ENCODE measurements around the gene MAPKAP1. TPM values are rescaled to one million over a fixed set of nuclear protein-coding genes. Genes with fewer than 3 reads are reported as not detected.
A peak's percentile ranks its signal among the peaks of the same experiment; 100 is the strongest.

The MAPKAP1 gene
- total RNA-seq, 4 donors from 2014 or later, result 76.5 to 141 (median 87.5) TPM

GRCh38 chr9:125632321-125633115 is 74.5 kb downstream of the MAPKAP1 start:
- H3K36me3 ChIP-seq, result no peaks in the 10 kb centered on the region
- H3K27me3 ChIP-seq, result no peaks in the 10 kb centered on the region
- no peaks in the 10 kb centered on the region for H3K9me3 ChIP-seq
- no peak for TF ChIP-seq POLR2A (IDR thresholded peaks at IDR 0.05)
- no peak for TF ChIP-seq POLR2AphosphoS5 (IDR thresholded peaks at IDR 0.05)
- TF ChIP-seq, protein P1, sequence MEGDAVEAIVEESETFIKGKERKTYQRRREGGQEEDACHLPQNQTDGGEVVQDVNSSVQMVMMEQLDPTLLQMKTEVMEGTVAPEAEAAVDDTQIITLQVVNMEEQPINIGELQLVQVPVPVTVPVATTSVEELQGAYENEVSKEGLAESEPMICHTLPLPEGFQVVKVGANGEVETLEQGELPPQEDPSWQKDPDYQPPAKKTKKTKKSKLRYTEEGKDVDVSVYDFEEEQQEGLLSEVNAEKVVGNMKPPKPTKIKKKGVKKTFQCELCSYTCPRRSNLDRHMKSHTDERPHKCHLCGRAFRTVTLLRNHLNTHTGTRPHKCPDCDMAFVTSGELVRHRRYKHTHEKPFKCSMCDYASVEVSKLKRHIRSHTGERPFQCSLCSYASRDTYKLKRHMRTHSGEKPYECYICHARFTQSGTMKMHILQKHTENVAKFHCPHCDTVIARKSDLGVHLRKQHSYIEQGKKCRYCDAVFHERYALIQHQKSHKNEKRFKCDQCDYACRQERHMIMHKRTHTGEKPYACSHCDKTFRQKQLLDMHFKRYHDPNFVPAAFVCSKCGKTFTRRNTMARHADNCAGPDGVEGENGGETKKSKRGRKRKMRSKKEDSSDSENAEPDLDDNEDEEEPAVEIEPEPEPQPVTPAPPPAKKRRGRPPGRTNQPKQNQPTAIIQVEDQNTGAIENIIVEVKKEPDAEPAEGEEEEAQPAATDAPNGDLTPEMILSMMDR (IDR thresholded peaks at IDR 0.05), result no peak
- no peak for TF ChIP-seq EP300 (IDR thresholded peaks at IDR 0.05)
- no peak for ATAC-seq
- no peak overlapping the region for H3K4me3 ChIP-seq
- 89 to 100% methylated on average over 2 to 4 of the region's 4 CpGs for WGBS, 2 donors (ENCODE audit: low coverage in 1 of 2)
- H3K27ac ChIP-seq, result no peak overlapping the region
- peaks cover 0 to 30% (median 0%) of the 10 kb centered on the region in 3 donors for H3K4me1 ChIP-seq

DNA sequence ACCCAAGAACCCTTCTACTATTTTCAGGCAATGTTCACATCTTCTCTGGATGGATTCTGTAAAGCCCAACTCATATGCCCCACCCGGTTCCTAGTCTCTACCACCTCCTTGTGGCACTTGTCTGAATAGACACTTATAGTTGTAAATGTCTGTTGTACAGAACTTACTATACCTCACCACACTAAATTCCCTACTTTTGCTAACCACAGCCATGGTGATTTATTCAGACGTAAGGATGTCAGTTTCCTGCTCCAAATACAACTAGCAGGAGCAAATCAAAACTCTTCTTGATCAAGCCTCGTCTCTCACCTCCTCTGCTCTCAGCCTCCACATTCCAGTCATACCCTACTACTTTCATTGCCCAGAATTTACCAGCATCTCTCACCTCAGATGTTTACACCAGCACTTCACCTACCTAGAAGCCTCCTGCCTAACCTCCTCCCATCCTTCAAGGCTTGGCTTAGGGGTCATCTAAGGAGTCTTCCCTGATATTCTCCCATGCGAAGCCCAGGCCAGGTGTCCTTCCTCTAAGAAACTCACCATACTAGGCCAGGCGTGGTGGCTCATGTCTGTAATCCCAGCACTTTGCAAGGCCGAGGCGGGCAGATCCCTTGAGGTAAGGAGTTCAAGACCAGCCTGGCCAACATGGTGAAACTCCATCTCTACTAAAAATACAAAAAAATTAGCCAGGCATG is 75.5 kb downstream of the MAPKAP1 start:
- TF ChIP-seq, protein P1 (IDR thresholded peaks at IDR 0.05), result peak; percentile 44 to 70 (median 64)
- TF ChIP-seq POLR2AphosphoS5 (IDR thresholded peaks at IDR 0.05), result no peak
- Histone ChIP-seq H3K27me3 (no peaks in the 10 kb centered on the region), H3K4me3 (no peak overlapping the region), H3K36me3 (no peaks in the 10 kb centered on the region), H3K9me3 (no peaks in the 10 kb centered on the region), H3K27ac (no peak overlapping the region), H3K4me1 (peaks cover 0 to 30% (median 0%) of the 10 kb centered on the region in 3 donors)
- WGBS, 2 donors (ENCODE audit: low coverage in 1 of 2), result 48% methylated on average over 3 of the region's 7 CpGs; no CpG with 5 or more reads in 1 of the 2 donors
- peak; percentile 51 for ATAC-seq

GRCh38 chr9:125630436-125630835 is 76.6 kb downstream of the MAPKAP1 start:
- Histone ChIP-seq H3K27me3 (no peaks in the 10 kb centered on the region), H3K4me3 (no peak overlapping the region), H3K36me3 (no peaks in the 10 kb centered on the region), H3K4me1 (peaks cover 0 to 30% (median 0%) of the 10 kb centered on the region in 3 donors), H3K27ac (no peak overlapping the region), H3K9me3 (no peaks in the 10 kb centered on the region)
- ATAC-seq, result no peak
- TF ChIP-seq POLR2A (IDR thresholded peaks at IDR 0.05) (no peak), EP300 (IDR thresholded peaks at IDR 0.05) (no peak), POLR2AphosphoS5 (IDR thresholded peaks at IDR 0.05) (no peak)
- TF ChIP-seq, protein P1 (IDR thresholded peaks at IDR 0.05), result no peak
- 91% methylated on average over 1 of the region's 1 CpG; no CpG with 5 or more reads in 1 of the 2 donors for WGBS, 2 donors (ENCODE audit: low coverage in 1 of 2)

DNA sequence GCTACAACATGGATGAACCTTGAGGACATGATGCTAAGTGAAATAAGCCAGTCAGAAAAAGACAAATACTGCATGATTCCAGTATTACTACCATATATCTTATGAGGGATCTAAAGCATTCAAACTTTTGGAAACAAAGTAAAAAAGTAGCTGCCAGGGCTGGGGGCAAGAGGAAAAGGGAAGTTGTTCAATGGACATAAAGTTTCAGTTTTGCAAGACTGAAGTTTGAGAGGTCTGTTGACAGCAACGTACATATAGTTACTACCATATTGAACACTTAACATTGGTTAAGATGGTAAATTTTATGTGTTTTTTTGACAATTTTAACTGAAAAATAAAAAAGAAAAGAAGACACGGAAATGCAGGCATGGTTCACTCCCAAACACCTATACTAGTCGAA is 77.6 kb downstream of the MAPKAP1 start:
- no peak for ATAC-seq
- no peaks in the 10 kb centered on the region for H3K27me3 ChIP-seq
- no peak overlapping the region for H3K27ac ChIP-seq
- WGBS, 2 donors (ENCODE audit: low coverage in 1 of 2), result 91 to 93% methylated on average over 3 of the region's 3 CpGs
- H3K36me3 ChIP-seq, result no peaks in the 10 kb centered on the region
- H3K4me1 ChIP-seq, result peaks cover 0 to 30% (median 0%) of the 10 kb centered on the region in 3 donors
- H3K4me3 ChIP-seq, result no peak overlapping the region
- no peak for TF ChIP-seq EP300 (IDR thresholded peaks at IDR 0.05)
- no peak for TF ChIP-seq POLR2AphosphoS5 (IDR thresholded peaks at IDR 0.05)
- TF ChIP-seq, protein P1 (IDR thresholded peaks at IDR 0.05), result no peak
- TF ChIP-seq POLR2A (IDR thresholded peaks at IDR 0.05), result no peak
- no peaks in the 10 kb centered on the region for H3K9me3 ChIP-seq

Data from gastroesophageal sphincter (tissue), 4 donors.